ENCODE measurements around the gene AP1G1.
A peak's percentile ranks its signal among the peaks of the same experiment; 100 is the strongest.

Gene AP1G1

GRCh38 chr16:71748226-71748625 is 60.4 kb downstream of the AP1G1 start:
- no peak for DNase-seq

- DNase-seq = no peak
These were observed 62.1 kb downstream of the AP1G1 start for GRCh38 chr16:71746442-71747046.

- DNase-seq = no peak
These were observed 69.8 kb downstream of the AP1G1 start for GRCh38 chr16:71738855-71739254.

GRCh38 chr16:71737501-71737900 is 71.1 kb downstream of the AP1G1 start:
- no peak for DNase-seq

- no peak for DNase-seq
These were observed 74.1 kb downstream of the AP1G1 start for GRCh38 chr16:71734511-71734910.

- DNase-seq = no peak
These were observed 76.0 kb downstream of the AP1G1 start for GRCh38 chr16:71732587-71732986.

GRCh38 chr16:71727551-71728324 is 80.9 kb downstream of the AP1G1 start:
- DNase-seq = no peak

GRCh38 chr16:71726476-71727315 is 81.9 kb downstream of the AP1G1 start:
- DNase-seq = no peak

GRCh38 chr16:71724320-71724751 is 84.3 kb downstream of the AP1G1 start, which contains the start of gene PHLPP2:
Gene PHLPP2, minus strand, starts transcription at chr16:71724701. Its CDS starts 9,906 bp downstream, at chr16:71714795.
- DNase-seq = no peak

GRCh38 chr16:71723537-71724319 is 84.9 kb downstream of the AP1G1 start:
- peak; percentile 83 for DNase-seq

GRCh38 chr16:71722801-71723536 is 85.7 kb downstream of the AP1G1 start:
- DNase-seq = peak; percentile 75

GRCh38 chr16:71721066-71721740 is 87.4 kb downstream of the AP1G1 start:
- no peak for DNase-seq

GRCh38 chr16:71712501-71712900 is 96.1 kb downstream of the AP1G1 start:
- DNase-seq = no peak

- no peak for DNase-seq
These were observed 96.8 kb downstream of the AP1G1 start for GRCh38 chr16:71711789-71712188.

- no peak for DNase-seq
These were observed 99.3 kb downstream of the AP1G1 start for GRCh38 chr16:71709229-71709781.

GRCh38 chr16:71708696-71709095 is 99.9 kb downstream of the AP1G1 start:
- no peak for DNase-seq

- DNase-seq = no peak
These were observed 101.4 kb downstream of the AP1G1 start for GRCh38 chr16:71707199-71707598.

GRCh38 chr16:71706046-71706445 is 102.6 kb downstream of the AP1G1 start:
- no peak for DNase-seq

GRCh38 chr16:71703333-71703732 is 105.3 kb downstream of the AP1G1 start:
- no peak for DNase-seq

GRCh38 chr16:71700831-71701230 is 107.8 kb downstream of the AP1G1 start:
- no peak for DNase-seq

- no peak for DNase-seq
These were observed 110.1 kb downstream of the AP1G1 start for GRCh38 chr16:71698491-71698890.

Measured in stimulated activated CD8-positive, alpha-beta memory T cell treated with anti-CD3 and anti-CD28 coated beads, Interleukin-4, amount 100 ng/mL, for 48 hours (primary cell).